Thoracic aorta (tissue), 2 donors: Measurements from ENCODE around the gene NT5DC1. TPM values are rescaled to one million over a fixed set of nuclear protein-coding genes. Genes with fewer than 3 reads are reported as not detected.
A peak's percentile ranks its signal among the peaks of the same experiment; 100 is the strongest.

Source experiments
- ATAC-seq: fragments of 150-250 bp; one replicate; pipeline ENCODE4 v1.8.0; 2017; ENCODE audit warnings: low read depth; ENCODE audit not compliant: insufficient number of reproducible peaks, low FRiP score
- DNase-seq: peaks from one replicate; pipeline ENCODE4 v3.0.0-alpha.2; 2020; ENCODE audit warnings: low spot score
- H3K27ac ChIP-seq, 2 donors: fragments of 200-600 bp; sonication (generic); 1 replicate in 1 of 2; 2 replicates in 1 of 2; pipeline ENCODE4 v1.5.1; 2016; ENCODE audit warnings: mild to moderate bottlenecking in 2 of 2, moderate library complexity in 2 of 2
- H3K27me3 ChIP-seq: fragments of 200-600 bp; sonication (generic); replicated peaks from 2 replicates; pipeline ENCODE4 v1.6.0; 2016; ENCODE audit warnings: mild to moderate bottlenecking; ENCODE audit not compliant: insufficient read depth
- H3K36me3 ChIP-seq: fragments of 200-600 bp; sonication (generic); one replicate; pipeline ENCODE4 v1.5.1; 2016
- H3K4me1 ChIP-seq, 2 donors: fragments of 200-600 bp; sonication (generic); 1 replicate in 1 of 2; 2 replicates in 1 of 2; pipeline versions ENCODE4 v1.5.1 to v1.6.0; 2016; ENCODE audit warnings: low read depth in 2 of 2, mild to moderate bottlenecking in 1 of 2; ENCODE audit not compliant: control insufficient read depth in 1 of 2
- H3K4me3 ChIP-seq: fragments of 200-600 bp; sonication (generic); 2 replicates; pipeline ENCODE4 v1.5.1; 2016; ENCODE audit warnings: mild to moderate bottlenecking
- H3K9me3 ChIP-seq: fragments of 200-600 bp; sonication (generic); 2 replicates; pipeline ENCODE4 v1.5.1; 2016
- total RNA-seq, 2 donors: library from RNA; depleted of rRNA; stranded (reverse); fragments of >200 nt; gene quantifications; one replicate each; pipeline versions ENCODE4 v1.1.0 to v1.2.3, GENCODE V29; 2016
- TF ChIP-seq, protein P1 (sequence below): fragments of 200-600 bp; sonication (generic); IDR thresholded peaks from one replicate; pipeline ENCODE4 v1.5.1; 2019; ENCODE audit warnings: antibody characterized with exemption

Gene NT5DC1
- total RNA-seq, 2 donors from 2014 or later: 15.4 to 25.0 TPM

DNA sequence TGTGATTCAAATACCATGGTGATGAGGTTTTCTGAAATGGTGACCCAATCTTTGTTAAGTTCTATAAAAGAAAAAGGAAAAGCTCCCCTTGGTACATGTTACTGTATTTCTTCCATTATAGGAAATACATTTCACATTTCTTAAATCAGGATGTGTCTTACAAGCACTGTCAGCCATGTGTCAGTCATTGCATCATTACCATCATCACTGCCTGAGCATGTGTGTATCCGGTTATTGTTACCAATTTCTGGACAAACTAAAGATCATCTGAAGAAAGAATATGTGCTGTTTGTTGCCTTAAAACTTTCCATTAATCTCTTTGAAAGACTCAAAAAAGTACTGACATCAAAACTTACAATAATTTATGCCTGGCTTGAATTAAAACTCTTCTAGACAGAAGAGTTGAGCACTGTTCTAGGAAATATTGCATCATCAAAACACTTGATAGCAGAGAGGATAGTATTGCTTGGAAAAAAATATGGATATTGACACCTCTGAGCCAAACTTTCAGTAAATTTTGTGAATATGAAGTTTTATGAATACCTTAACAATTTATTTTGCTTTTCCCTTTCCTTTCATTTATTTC is 186.2 kb downstream of the NT5DC1 start:
- H3K36me3 ChIP-seq: no peaks in the 10 kb centered on the region
- no peaks in the 10 kb centered on the region for H3K9me3 ChIP-seq
- H3K27ac ChIP-seq: no peak overlapping the region
- no peaks in the 10 kb centered on the region for H3K4me1 ChIP-seq
- ATAC-seq: no peak
- H3K27me3 ChIP-seq: no peaks in the 10 kb centered on the region
- no peak overlapping the region for H3K4me3 ChIP-seq
- no peak for DNase-seq
- TF ChIP-seq, protein P1, sequence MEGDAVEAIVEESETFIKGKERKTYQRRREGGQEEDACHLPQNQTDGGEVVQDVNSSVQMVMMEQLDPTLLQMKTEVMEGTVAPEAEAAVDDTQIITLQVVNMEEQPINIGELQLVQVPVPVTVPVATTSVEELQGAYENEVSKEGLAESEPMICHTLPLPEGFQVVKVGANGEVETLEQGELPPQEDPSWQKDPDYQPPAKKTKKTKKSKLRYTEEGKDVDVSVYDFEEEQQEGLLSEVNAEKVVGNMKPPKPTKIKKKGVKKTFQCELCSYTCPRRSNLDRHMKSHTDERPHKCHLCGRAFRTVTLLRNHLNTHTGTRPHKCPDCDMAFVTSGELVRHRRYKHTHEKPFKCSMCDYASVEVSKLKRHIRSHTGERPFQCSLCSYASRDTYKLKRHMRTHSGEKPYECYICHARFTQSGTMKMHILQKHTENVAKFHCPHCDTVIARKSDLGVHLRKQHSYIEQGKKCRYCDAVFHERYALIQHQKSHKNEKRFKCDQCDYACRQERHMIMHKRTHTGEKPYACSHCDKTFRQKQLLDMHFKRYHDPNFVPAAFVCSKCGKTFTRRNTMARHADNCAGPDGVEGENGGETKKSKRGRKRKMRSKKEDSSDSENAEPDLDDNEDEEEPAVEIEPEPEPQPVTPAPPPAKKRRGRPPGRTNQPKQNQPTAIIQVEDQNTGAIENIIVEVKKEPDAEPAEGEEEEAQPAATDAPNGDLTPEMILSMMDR: no peak

DNA sequence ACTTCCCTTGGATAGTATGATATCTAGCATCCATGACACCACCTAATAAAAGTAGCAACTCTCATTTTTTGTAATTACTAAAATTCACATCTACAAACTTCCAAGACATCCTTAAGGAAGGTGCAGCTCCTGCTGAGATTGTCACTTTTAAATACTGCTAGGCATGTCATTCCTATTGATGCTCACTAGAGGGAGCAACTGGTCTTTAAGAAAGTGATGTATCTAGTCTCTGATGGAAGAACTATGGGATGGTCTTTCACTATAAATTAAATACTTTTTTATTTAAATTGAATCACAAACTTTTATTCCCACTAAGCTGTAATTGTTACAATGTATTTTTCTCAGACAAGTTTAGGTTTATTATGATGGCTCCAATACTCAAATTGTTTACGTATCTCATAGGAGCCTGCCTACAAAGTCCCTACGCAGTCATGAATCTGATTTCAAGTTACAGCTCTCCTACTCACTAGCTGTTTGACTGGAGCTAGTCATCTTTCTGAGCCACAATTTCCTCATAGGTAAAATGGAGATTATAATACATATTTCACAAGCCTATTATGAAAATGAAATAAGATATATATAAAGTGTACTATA is 187.1 kb downstream of the NT5DC1 start:
- Histone ChIP-seq H3K4me1 (no peaks in the 10 kb centered on the region), H3K27ac (no peak overlapping the region), H3K4me3 (no peak overlapping the region), H3K36me3 (no peaks in the 10 kb centered on the region), H3K27me3 (no peaks in the 10 kb centered on the region), H3K9me3 (no peaks in the 10 kb centered on the region)
- ATAC-seq: no peak
- DNase-seq: no peak
- TF ChIP-seq, protein P1: peak; percentile 92

DNA sequence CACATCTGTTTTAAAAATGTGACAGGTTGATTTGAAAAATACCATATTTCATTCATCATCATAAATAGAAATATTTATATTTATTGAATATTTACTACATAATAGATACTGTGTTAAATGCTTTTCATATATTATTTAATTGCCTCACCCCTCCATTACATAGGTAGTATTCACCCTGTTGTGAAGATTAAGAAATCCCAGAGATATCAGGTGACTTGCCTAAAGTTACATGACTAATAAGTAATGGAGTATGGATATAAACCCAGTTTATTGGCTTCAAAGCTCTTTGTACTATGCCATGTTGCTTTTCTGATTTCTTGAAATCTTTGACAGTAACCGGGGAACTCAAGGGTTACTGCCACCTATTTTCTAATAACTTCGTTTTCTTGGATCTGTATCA is 189.2 kb downstream of the NT5DC1 start:
- H3K9me3 ChIP-seq: no peaks in the 10 kb centered on the region
- DNase-seq (no peak), ATAC-seq (no peak)
- H3K4me3 ChIP-seq: no peak overlapping the region
- no peaks in the 10 kb centered on the region for H3K36me3 ChIP-seq
- H3K27ac ChIP-seq: no peak overlapping the region
- TF ChIP-seq, protein P1: no peak
- no peaks in the 10 kb centered on the region for H3K4me1 ChIP-seq
- no peaks in the 10 kb centered on the region for H3K27me3 ChIP-seq

DNA sequence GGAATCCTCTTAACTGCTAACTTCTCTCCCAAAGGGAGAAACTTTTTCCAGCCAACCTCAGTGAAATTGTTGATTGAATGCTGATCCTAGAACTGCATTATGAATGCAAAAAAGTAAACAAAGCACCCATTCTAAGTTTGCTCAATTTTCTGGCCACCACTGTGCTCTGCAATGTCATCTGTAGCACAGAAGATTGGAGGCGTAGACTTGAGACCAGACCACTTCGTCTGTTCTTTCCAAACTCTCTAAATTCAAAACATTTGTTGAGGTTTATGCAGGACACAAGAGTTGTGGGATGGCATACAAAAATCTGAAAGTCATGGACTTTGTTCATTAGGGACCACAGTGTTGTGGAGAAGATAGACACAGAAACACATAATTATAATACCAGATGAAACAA is 190.1 kb downstream of the NT5DC1 start:
- TF ChIP-seq, protein P1: no peak
- ATAC-seq (no peak), DNase-seq (no peak)
- H3K36me3 ChIP-seq: no peaks in the 10 kb centered on the region
- H3K9me3 ChIP-seq: no peaks in the 10 kb centered on the region
- no peak overlapping the region for H3K27ac ChIP-seq
- H3K4me1 ChIP-seq: no peaks in the 10 kb centered on the region
- no peaks in the 10 kb centered on the region for H3K27me3 ChIP-seq
- H3K4me3 ChIP-seq: no peak overlapping the region

DNA sequence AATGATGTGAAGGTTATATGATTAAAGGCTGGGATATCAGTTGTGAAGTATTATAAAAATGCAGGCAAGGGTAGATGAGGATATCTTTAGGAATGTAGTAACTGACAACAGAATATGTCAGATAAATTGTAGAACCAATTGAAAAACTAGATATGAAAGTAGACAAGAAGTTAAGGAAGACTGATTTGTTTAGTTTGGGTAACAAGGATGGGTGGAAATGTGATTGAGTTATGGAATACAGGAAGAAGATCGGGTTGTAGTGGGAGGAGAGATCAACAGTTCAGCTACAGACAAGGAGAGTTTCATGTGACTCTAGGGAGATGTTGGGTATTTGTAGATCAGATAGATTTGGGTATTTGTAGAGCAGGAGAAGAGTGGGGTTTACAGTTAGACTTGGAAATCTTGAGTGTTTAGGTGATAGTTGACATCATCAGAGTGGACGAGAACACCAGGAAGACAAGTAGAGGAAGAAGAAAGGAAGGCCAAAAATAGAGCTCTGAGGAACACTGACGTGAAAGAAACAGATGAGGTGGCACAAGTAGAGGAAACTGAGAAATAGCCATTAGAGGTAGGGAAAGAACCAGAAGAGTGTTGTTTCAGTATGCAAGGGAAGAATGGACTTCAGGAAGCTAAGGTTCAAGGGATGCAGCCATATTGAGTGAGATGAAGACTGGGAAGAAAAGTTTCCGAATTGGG is 191.2 kb downstream of the NT5DC1 start:
- DNase-seq (no peak), ATAC-seq (no peak)
- no peak overlapping the region for H3K4me3 ChIP-seq
- H3K4me1 ChIP-seq: no peaks in the 10 kb centered on the region
- H3K27me3 ChIP-seq: no peaks in the 10 kb centered on the region
- no peak overlapping the region for H3K27ac ChIP-seq
- TF ChIP-seq, protein P1: no peak
- H3K36me3 ChIP-seq: no peaks in the 10 kb centered on the region
- no peaks in the 10 kb centered on the region for H3K9me3 ChIP-seq
